ENCODE measurements around the gene ITGB5.

Gene ITGB5

DNA sequence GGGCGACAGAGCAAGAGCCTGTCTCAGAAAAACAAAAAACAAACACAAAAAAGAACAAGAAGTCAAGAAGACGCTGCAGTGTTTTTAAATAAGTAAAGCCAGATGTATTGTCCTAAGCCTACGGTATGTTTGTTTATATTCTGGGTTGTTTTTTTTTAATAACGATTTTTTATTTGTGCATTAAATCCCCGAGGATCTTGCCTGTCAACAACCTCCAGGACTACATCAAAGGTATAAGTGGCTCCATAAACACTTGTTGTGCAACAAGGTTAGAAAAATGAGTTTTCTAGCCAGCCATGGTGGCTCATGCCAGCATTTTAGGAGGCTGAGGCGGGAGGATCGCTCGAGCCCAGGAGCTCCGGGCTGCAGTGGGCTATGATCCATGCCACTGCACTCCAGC is 26.1 kb downstream of the ITGB5 start:
- TF ChIP-seq CTCF (IDR thresholded peaks at IDR 0.05; ENCODE audit: low read length) (no peak), EZH2 (IDR thresholded peaks at IDR 0.05; ENCODE audit: borderline replicate concordance, low read length) (no peak)
- Histone ChIP-seq H4K20me1 (ENCODE audit: insufficient read depth, low read length) (no peaks in the 10 kb centered on the region), H3K4me2 (ENCODE audit: low read length) (no peak overlapping the region), H3K9ac (ENCODE audit: low read length) (no peak overlapping the region), H3K36me3 (ENCODE audit: insufficient read depth, low read length) (no peaks in the 10 kb centered on the region), H3K79me2 (ENCODE audit: insufficient read depth, low read length) (no peaks in the 10 kb centered on the region), H3K4me3 (ENCODE audit: low read depth, low read length, poor library complexity, severe bottlenecking) (no peak overlapping the region), H3K4me1 (ENCODE audit: insufficient read depth, low read length, severe bottlenecking) (no peaks in the 10 kb centered on the region), H3F3A (ENCODE audit: insufficient read depth, low read length) (no peaks in the 10 kb centered on the region), H3K27me3 (ENCODE audit: insufficient read depth, low read length) (no peaks in the 10 kb centered on the region), H3K27ac (ENCODE audit: low read depth, low read length, poor library complexity, severe bottlenecking) (no peak overlapping the region), H3K9me3 (ENCODE audit: low read length) (no peaks in the 10 kb centered on the region), H3K9me2 (ENCODE audit: low read depth, low read length) (no peaks in the 10 kb centered on the region), H2AFZ (ENCODE audit: low read length) (no peak overlapping the region)

DNA sequence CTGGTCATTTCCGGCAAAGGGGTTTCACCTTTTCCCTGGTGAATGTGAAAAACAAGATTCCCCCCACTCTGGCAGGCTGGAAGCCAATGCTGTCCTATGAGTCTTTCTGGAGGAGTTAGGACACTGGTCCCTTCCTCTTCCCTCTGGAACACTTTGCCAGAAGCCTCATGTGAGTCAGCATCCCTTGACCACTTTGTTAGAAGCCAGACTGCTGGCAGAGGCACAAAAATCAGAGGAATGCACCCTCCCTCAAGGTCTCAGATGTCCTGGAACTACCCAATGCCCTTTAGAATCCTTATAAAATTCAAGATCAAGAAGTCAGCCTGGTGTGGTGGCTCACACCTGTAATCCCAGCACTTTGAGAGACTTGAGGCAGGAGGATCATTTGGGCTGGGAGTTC is 26.6 kb downstream of the ITGB5 start:
- H3K27me3 ChIP-seq (ENCODE audit: insufficient read depth, low read length) = no peaks in the 10 kb centered on the region
- no peaks in the 10 kb centered on the region for H3F3A ChIP-seq (ENCODE audit: insufficient read depth, low read length)
- H3K4me1 ChIP-seq (ENCODE audit: insufficient read depth, low read length, severe bottlenecking) = no peaks in the 10 kb centered on the region
- no peaks in the 10 kb centered on the region for H4K20me1 ChIP-seq (ENCODE audit: insufficient read depth, low read length)
- no peak overlapping the region for H3K9ac ChIP-seq (ENCODE audit: low read length)
- no peak overlapping the region for H2AFZ ChIP-seq (ENCODE audit: low read length)
- H3K9me3 ChIP-seq (ENCODE audit: low read length) = no peaks in the 10 kb centered on the region
- no peak overlapping the region for H3K4me3 ChIP-seq (ENCODE audit: low read depth, low read length, poor library complexity, severe bottlenecking)
- TF ChIP-seq CTCF (IDR thresholded peaks at IDR 0.05; ENCODE audit: low read length) = no peak
- no peak for TF ChIP-seq EZH2 (IDR thresholded peaks at IDR 0.05; ENCODE audit: borderline replicate concordance, low read length)
- H3K4me2 ChIP-seq (ENCODE audit: low read length) = no peak overlapping the region
- no peaks in the 10 kb centered on the region for H3K79me2 ChIP-seq (ENCODE audit: insufficient read depth, low read length)
- no peak overlapping the region for H3K27ac ChIP-seq (ENCODE audit: low read depth, low read length, poor library complexity, severe bottlenecking)
- H3K9me2 ChIP-seq (ENCODE audit: low read depth, low read length) = no peaks in the 10 kb centered on the region
- H3K36me3 ChIP-seq (ENCODE audit: insufficient read depth, low read length) = no peaks in the 10 kb centered on the region

DNA sequence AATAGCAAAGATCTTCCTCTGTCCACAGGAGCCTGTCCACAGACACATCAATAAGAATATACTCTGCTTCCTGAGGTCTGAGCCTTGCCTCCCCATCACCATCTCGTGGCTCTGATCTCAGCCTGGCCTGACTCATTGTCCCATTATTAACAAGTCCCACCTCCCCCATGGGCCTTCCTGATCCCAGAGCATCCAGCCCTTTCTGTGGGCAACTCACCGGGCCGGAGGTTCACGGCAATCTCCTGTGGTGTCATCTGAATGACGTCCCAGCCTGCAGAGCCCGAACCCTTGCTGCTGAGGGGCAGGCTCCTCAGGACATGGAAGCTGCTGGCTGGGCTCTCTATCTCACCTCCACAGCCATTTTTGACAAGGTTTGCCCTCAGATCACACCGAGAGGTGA is 28.1 kb downstream of the ITGB5 start:
- TF ChIP-seq EZH2 (IDR thresholded peaks at IDR 0.05; ENCODE audit: borderline replicate concordance, low read length) = no peak
- TF ChIP-seq CTCF (IDR thresholded peaks at IDR 0.05; ENCODE audit: low read length) = no peak
- Histone ChIP-seq H3K27ac (ENCODE audit: low read depth, low read length, poor library complexity, severe bottlenecking) (no peak overlapping the region), H3K9me2 (ENCODE audit: low read depth, low read length) (no peaks in the 10 kb centered on the region), H3F3A (ENCODE audit: insufficient read depth, low read length) (no peaks in the 10 kb centered on the region), H2AFZ (ENCODE audit: low read length) (no peak overlapping the region), H3K36me3 (ENCODE audit: insufficient read depth, low read length) (no peaks in the 10 kb centered on the region), H3K9me3 (ENCODE audit: low read length) (no peaks in the 10 kb centered on the region), H3K27me3 (ENCODE audit: insufficient read depth, low read length) (no peaks in the 10 kb centered on the region), H3K79me2 (ENCODE audit: insufficient read depth, low read length) (no peaks in the 10 kb centered on the region), H3K4me3 (ENCODE audit: low read depth, low read length, poor library complexity, severe bottlenecking) (no peak overlapping the region), H3K4me2 (ENCODE audit: low read length) (no peak overlapping the region), H4K20me1 (ENCODE audit: insufficient read depth, low read length) (no peaks in the 10 kb centered on the region), H3K4me1 (ENCODE audit: insufficient read depth, low read length, severe bottlenecking) (no peaks in the 10 kb centered on the region), H3K9ac (ENCODE audit: low read length) (no peak overlapping the region)

Measured in OCI-LY1 (cell line).